GM18909 (cell line): ENCODE results near the gene TARS3.
"Not testable (repeated sequence)": the region's sequence is repeated elsewhere in the genome, so short reads cannot be mapped to it uniquely, and the experiment has no call there.

Source experiments
- ATAC-seq: cut with Tn5 transposase; IDR thresholded peaks from one replicate; pipeline ENCODE4 v1.9.1; 2021; ENCODE audit warnings: mild to moderate bottlenecking; ENCODE audit not compliant: unreplicated experiment, poor library complexity

Gene TARS3

GRCh38 chr15:101657968-101658784 lies 66.1 kb downstream of the TARS3 start:
- ATAC-seq = no peak

GRCh38 chr15:101657171-101657570 lies 67.1 kb downstream of the TARS3 start:
- ATAC-seq = no peak

- not testable (repeated sequence) for ATAC-seq
Measured at GRCh38 chr15:101654624-101655337, 69.5 kb downstream of the TARS3 start.

- no peak for ATAC-seq
Measured at GRCh38 chr15:101654171-101654570, 70.1 kb downstream of the TARS3 start.

- no peak for ATAC-seq
Measured at GRCh38 chr15:101652786-101653430, 71.4 kb downstream of the TARS3 start.

DNA sequence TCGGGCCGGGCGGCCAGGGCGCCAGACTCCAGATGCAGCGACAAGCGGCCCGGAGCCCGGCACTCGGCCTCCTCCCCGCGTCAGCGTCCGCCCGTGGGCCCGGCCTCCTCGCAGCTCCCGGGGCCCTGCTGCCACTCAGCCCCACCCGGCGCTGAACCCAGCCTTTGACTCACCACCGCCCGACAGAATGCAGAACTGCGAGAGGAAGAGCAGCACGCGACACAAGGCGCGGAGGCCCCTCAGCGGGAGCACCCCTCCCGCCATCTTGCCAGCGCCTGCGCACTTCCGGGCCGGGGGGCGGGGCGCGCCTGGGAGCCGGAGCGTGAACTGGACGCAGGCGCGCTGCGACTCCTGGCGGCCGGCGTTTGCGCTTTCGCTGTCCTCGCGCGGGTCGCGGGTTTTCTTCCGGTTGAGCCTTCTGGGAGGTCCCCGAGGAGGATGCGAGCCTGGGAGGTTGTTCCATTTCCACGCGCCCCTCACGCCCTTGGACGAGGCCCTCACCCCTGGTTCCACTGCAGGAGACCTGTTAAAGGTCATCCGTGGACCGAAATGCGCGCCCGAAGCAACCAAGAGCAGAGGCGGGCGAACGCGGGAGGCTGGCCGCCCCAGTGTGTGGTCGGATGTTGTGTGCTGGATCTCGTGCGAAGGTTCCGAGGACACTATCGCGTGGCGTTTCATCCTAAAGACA lies 72.0 kb downstream of the TARS3 start, which contains the start of gene TM2D3:
TM2D3 (minus strand) TSS at position 284 of the 688 bp plus-strand sequence; CDS start at position 264, 20 bp downstream.
- peak; percentile 89 for ATAC-seq

- peak; percentile 51 for ATAC-seq
Measured at GRCh38 chr15:101651554-101652097, 72.6 kb downstream of the TARS3 start.

DNA sequence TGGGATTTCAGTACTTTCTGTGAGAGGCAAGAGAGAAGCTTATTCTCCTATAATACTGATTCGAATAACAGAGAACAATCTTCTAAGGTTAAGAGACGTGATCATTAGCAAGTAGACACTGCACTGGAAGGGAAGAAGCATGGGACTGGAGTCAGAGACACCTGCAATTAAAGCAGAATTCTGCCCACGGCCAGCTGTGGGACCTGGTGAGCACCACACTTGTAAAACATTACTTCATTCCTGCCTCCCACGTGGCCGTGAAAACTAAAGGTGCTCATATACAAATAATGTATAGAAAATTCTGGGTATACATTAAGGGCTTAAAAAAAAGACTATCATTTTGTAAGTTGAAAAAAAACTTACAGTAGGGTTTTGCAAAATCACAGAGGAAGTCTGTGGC lies 74.1 kb downstream of the TARS3 start:
- ATAC-seq = no peak

- no peak for ATAC-seq
Measured at GRCh38 chr15:101648356-101648755, 75.9 kb downstream of the TARS3 start.

GRCh38 chr15:101647251-101647650 lies 77.0 kb downstream of the TARS3 start:
- ATAC-seq = no peak

DNA sequence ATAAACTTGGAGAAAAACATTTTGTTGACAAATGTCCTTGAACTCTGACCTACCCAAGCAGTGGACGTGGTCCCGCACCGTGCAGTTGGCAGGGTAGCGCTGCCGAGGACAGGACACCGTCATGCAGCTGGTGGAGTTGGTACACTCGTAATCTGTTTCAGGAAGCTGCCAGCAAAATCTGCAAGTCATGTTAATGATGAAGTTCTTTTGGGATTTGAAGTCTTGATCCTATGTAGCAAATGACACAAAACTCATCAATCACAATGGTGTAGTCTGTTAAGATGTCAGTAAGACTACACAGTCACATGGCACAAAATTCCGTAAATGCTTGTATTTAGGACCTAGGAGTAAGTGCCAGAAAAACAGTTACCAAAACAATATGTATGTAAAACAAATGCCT lies 77.6 kb downstream of the TARS3 start:
- ATAC-seq = no peak

DNA sequence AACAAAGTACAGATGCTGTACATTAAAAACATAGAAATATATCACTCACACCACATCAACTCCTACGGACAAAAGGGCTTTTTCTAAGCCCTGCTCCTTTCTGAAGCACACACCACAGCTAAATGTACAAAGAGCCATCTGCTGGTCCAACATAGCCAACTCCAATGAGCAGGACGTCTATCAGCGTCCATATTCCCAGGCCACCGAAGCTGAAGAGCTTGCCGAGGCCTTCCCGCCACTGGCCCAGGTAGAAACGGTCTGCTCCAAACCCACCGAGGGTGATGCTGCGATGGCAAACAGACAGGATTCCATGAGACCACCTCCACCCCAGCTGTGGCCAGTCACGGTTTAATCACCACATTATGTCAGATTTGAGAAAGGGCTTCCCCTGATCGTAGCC lies 81.9 kb downstream of the TARS3 start:
- ATAC-seq = no peak

GRCh38 chr15:101641894-101642293 lies 82.4 kb downstream of the TARS3 start:
- no peak for ATAC-seq

DNA sequence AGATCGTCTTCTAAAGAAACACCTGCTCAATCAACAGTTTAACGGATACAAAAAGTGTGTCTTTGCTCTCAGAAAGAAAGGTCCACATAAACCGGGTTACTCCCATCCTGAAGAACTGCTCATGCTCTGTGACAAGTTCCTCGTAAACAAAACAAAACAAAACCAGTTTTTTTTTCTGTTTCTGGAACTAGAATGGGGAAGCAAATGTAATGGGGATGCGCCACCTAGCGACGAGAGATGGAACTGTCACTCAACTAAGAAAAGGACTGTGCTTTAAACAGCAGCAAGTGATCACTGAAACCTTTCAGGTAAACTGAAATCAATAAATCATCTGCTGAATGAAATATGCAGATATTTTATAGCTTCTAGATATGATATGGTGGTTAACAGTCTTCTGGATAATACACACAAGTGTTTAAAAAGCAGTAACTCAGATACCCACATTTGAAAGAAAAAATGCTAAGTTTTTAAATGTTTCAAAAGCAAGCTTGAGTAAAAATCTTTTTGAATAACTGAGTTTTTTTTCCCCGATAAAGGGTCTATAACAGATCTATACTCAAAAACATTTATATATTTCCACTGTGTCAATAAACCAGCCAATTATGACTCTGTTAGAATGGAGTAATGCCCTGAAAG lies 83.0 kb downstream of the TARS3 start:
- peak; percentile 68 for ATAC-seq

DNA sequence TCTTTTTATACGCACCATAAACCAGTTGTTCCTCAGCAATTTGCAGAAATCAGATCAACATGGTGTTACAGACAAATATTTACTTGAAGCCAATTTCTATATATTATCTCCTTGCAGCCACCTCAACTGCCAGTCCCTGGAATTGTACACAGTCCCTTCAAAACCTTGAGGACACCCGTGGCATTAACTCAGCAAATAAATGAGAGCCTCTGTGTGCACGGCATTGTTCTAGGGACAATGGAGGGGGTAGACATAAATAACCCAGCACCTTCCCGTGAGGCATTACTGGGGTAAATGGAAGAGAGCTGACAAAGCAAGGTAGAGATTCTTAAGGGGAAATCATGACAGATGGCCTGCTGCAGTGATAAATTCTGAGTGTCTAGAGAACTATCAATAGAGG lies 84.6 kb downstream of the TARS3 start:
- no peak for ATAC-seq

GRCh38 chr15:101637919-101638318 lies 86.4 kb downstream of the TARS3 start:
- ATAC-seq = no peak

DNA sequence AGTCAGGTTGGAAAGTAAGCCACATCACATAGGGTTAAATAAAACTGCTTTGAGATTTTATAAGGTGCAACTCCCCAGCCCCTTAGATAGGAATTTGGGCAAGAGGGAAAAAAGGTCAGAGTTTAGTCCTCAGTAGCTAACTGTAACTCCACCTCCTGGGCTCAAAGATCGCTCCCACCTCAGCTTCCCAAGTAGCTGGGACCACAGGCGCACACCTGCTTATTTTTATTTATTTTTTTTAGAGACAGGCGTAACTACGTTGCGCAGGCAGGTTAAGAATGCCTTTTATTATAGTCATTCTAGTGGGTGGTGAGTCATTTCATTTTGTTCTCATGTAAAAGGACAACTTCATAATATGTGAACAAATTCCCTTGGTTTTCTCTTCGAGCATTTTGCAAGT lies 86.8 kb downstream of the TARS3 start:
- ATAC-seq = no peak

GRCh38 chr15:101637038-101637437 lies 87.2 kb downstream of the TARS3 start:
- no peak for ATAC-seq

- ATAC-seq = no peak
Measured at GRCh38 chr15:101635944-101636727, 88.1 kb downstream of the TARS3 start.
